Lower leg skin (tissue), 3 donors: Measurements from ENCODE around the gene DOCK11.
"Not testable (repeated sequence)": the region's sequence is repeated elsewhere in the genome, so short reads cannot be mapped to it uniquely, and the experiment has no call there.

Source experiments
- POLR2A ChIP-seq, 2 donors: fragments of 450-650 bp; IDR thresholded peaks; one replicate each; pipeline ENCODE4 v1.6.1; 2016 to 2017; ENCODE audit warnings: antibody characterized with exemption in 2 of 2, mild to moderate bottlenecking in 1 of 2, moderate library complexity in 1 of 2
- TF ChIP-seq, protein P1 (sequence below), 3 donors: fragments of 450-650 bp; IDR thresholded peaks; one replicate each; pipeline ENCODE4 v1.5.1; 2016; ENCODE audit warnings: antibody characterized with exemption in 3 of 3, mild to moderate bottlenecking in 3 of 3, moderate library complexity in 2 of 3

DNA sequence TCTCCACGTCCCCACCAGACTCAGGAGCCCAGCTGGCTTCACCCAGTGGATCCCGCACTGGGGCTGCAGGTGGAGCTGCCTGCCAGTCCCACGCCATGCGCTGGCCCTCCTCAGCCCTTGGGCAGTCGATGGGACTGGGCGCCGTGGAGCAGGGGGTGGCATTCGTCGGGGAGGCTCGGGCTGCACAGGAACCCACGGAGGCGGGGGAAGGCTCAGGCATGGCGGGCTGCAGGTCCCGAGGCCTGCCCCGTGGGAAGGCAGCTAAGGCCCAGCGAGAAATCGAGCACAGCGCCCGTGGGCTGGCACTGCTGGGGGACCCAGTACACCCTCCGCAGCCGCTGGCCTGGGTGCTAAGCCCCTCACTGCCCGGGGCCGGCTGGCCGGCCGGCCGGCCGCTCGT is 221.2 kb downstream of the DOCK11 start:
- TF ChIP-seq, protein P1, sequence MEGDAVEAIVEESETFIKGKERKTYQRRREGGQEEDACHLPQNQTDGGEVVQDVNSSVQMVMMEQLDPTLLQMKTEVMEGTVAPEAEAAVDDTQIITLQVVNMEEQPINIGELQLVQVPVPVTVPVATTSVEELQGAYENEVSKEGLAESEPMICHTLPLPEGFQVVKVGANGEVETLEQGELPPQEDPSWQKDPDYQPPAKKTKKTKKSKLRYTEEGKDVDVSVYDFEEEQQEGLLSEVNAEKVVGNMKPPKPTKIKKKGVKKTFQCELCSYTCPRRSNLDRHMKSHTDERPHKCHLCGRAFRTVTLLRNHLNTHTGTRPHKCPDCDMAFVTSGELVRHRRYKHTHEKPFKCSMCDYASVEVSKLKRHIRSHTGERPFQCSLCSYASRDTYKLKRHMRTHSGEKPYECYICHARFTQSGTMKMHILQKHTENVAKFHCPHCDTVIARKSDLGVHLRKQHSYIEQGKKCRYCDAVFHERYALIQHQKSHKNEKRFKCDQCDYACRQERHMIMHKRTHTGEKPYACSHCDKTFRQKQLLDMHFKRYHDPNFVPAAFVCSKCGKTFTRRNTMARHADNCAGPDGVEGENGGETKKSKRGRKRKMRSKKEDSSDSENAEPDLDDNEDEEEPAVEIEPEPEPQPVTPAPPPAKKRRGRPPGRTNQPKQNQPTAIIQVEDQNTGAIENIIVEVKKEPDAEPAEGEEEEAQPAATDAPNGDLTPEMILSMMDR (IDR thresholded peaks at IDR 0.05), result not testable (repeated sequence)
- TF ChIP-seq POLR2A (IDR thresholded peaks at IDR 0.05), result not testable (repeated sequence)
